Smooth muscle cell (in vitro differentiated cells): ENCODE measurements around the gene TMEM151B. TPM values are rescaled to one million over a fixed set of nuclear protein-coding genes. Genes with fewer than 3 reads are reported as not detected.

Experiments
- DNase-seq: peaks from one replicate; lab custom pipeline; 2025; ENCODE audit not compliant: unreplicated experiment; lab: John Stamatoyannopoulos, UW
- H2AFZ ChIP-seq: fragments of 200-600 bp; sonication (generic); 2 replicates; pipeline ENCODE4 v1.6.0; 2016; ENCODE audit warnings: antibody characterized with exemption, low read depth, mild to moderate bottlenecking
- H3F3A ChIP-seq: fragments of 200-600 bp; sonication (generic); 2 replicates; pipeline ENCODE4 v1.6.0; 2017; ENCODE audit warnings: antibody characterized with exemption, low read depth
- H3K27ac ChIP-seq: fragments of 200-600 bp; sonication (generic); 2 replicates; pipeline ENCODE4 v1.5.1; 2016; ENCODE audit warnings: low read depth, mild to moderate bottlenecking
- H3K27me3 ChIP-seq: fragments of 200-600 bp; sonication (generic); 2 replicates; pipeline ENCODE4 v1.6.1; 2016; ENCODE audit warnings: low read depth, mild to moderate bottlenecking
- H3K36me3 ChIP-seq: fragments of 200-600 bp; sonication (generic); 2 replicates; pipeline ENCODE4 v1.5.1; 2016; ENCODE audit warnings: low read depth
- H3K4me1 ChIP-seq: fragments of 200-600 bp; sonication (generic); 2 replicates; pipeline ENCODE4 v1.5.1; 2016; ENCODE audit warnings: low read depth
- H3K4me2 ChIP-seq: fragments of 200-600 bp; sonication (generic); 2 replicates; pipeline ENCODE4 v1.6.0; 2016; ENCODE audit warnings: mild to moderate bottlenecking
- H3K4me3 ChIP-seq: fragments of 200-600 bp; sonication (generic); 2 replicates; pipeline ENCODE4 v1.5.1; 2016; ENCODE audit warnings: mild to moderate bottlenecking
- H3K79me2 ChIP-seq: fragments of 200-600 bp; sonication (generic); 2 replicates; pipeline ENCODE4 v1.6.0; 2016; ENCODE audit warnings: low read depth, mild to moderate bottlenecking
- H3K9ac ChIP-seq: fragments of 200-600 bp; sonication (generic); 2 replicates; pipeline ENCODE4 v1.6.0; 2016; ENCODE audit warnings: low read depth
- H3K9me3 ChIP-seq: fragments of 200-600 bp; sonication (generic); replicated peaks from 2 replicates; pipeline ENCODE4 v1.5.1; 2016; ENCODE audit warnings: low read depth
- H4K20me1 ChIP-seq: fragments of 200-600 bp; sonication (generic); 2 replicates; pipeline ENCODE4 v1.6.0; 2016; ENCODE audit warnings: low read depth
- WGBS: methylation state at CpG from one replicate; pipeline ENCODE4 v1.1.7; 2016; ENCODE audit warnings: low lambda C conversion rate; 5-methylcytosine and 5-hydroxymethylcytosine counted together
- polyA plus RNA-seq: library from polyadenylated mRNA; unstranded; fragments of >200 nt; fragmentation: Nextera tagmentation; extraction: Ambion mirVana; gene quantifications from 2 replicates; pipeline ENCODE4 v1.2.1, GENCODE V29; 2016
- total RNA-seq: library from RNA; depleted of rRNA; stranded (reverse); fragments of >200 nt; gene quantifications from 2 replicates; pipeline ENCODE4 v1.2.3, GENCODE V29; 2014
- TF ChIP-seq, protein P1 (sequence below): fragments of 200-600 bp; sonication (generic); IDR thresholded peaks from 2 replicates; pipeline ENCODE4 v1.5.1; 2017; ENCODE audit warnings: borderline replicate concordance, mild to moderate bottlenecking, antibody characterized with exemption; ENCODE audit not compliant: insufficient read depth, poor library complexity, severe bottlenecking

Gene TMEM151B
- total and polyA plus RNA-seq, 2 experiments from 2014 or later = not detected

DNA sequence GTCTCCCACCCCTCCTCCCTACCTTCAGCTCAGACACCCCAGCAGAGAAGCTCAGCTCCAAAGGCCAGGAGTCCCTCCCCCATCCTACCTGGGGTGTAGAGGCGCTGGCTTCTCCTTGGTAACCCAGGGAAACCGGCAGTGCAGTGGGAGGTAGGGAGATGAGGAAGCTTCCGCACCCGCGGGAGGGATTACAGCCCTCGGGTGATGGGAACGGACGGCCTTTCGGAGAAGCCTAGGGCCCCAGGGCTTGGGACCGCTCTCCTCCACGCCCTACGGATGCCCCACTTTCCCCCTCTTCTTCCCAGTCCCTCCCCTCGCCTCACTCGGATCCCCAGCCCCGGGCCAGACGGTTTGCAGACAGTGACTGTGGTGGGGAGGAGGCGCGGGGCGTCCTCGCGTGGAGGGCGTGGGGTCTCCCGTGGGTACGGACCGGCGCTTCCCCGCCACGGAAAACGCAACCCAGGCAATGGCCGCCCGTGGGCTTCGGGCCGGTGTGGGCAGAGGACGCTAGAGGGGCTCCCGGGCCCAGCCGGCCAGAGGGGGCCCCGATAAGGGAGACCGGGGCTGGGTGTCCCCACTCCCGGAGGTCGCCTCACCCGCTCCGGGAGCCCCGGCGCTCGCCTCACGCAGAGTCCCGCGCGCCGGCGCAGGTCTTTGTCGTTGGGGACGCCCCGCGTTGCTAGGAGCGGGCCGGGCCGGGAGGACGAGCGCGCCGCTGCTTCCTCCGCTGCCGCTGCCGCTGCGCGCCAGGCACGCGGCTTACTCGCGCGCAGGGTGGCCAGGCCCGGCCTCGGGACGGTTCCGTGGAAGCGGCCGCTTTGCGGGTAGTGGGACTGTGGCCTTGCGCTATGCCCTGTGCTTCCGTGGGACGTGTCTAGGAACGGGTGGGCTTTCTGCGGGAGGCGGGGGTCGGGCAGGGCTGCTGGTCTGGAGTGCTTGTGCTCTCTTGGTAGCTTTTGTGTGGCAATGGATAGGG is 27.1 kb downstream of the TMEM151B start:
- Histone ChIP-seq H3F3A (no peaks in the 10 kb centered on the region), H3K4me2 (peak overlapping the region; percentile 92), H3K9ac (no peak overlapping the region), H3K4me3 (peak overlapping the region; percentile 60), H3K4me1 (peaks cover 4% of the 10 kb centered on the region), H4K20me1 (no peaks in the 10 kb centered on the region), H3K27ac (no peak overlapping the region), H3K36me3 (no peaks in the 10 kb centered on the region), H3K79me2 (no peaks in the 10 kb centered on the region), H2AFZ (no peak overlapping the region), H3K9me3 (no peaks in the 10 kb centered on the region), H3K27me3 (peaks cover 64% of the 10 kb centered on the region)
- WGBS = 2% methylated on average over 74 of the region's 86 CpGs
- TF ChIP-seq, protein P1, sequence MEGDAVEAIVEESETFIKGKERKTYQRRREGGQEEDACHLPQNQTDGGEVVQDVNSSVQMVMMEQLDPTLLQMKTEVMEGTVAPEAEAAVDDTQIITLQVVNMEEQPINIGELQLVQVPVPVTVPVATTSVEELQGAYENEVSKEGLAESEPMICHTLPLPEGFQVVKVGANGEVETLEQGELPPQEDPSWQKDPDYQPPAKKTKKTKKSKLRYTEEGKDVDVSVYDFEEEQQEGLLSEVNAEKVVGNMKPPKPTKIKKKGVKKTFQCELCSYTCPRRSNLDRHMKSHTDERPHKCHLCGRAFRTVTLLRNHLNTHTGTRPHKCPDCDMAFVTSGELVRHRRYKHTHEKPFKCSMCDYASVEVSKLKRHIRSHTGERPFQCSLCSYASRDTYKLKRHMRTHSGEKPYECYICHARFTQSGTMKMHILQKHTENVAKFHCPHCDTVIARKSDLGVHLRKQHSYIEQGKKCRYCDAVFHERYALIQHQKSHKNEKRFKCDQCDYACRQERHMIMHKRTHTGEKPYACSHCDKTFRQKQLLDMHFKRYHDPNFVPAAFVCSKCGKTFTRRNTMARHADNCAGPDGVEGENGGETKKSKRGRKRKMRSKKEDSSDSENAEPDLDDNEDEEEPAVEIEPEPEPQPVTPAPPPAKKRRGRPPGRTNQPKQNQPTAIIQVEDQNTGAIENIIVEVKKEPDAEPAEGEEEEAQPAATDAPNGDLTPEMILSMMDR = no peak
- no peak for DNase-seq

DNA sequence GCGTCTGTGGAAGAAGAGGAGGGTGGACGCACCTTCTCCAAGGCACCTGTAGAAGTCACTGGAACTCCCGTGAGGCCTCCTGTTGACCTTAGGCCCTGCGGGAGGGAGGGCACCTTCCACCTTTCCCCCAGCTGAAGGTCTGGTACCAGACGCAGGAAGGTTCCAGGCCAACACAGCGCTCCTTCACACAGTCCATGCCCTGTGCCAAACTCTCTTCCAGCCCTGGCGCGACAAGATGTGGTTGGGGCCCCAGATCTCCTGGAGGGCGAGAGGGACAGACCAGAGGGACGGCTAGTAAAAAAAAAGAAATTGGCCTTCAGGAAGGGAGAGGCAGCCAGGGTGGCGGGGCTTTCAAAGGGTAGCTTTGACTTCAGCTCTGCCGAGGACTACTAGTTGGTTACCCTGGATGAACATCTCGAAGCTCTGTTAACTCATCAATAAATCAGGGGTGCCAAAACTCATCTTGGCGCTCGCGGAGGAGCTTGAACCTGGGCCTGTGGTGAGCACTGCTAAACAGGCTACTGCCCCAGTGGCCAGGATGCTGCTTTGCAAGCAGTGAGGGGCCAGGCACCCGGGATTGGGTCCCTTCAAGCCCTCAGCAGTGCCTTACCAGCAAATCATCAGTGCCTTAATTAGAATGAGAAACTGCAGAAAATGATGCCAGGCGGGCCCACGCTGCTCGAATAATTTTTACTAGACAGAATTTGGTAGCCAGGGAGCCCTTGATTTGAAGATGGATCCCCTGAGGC is 28.0 kb downstream of the TMEM151B start:
- WGBS = 45% methylated on average over 20 of the region's 20 CpGs
- no peak for DNase-seq
- Histone ChIP-seq H3K9ac (no peak overlapping the region), H3K4me3 (peak overlapping the region; percentile 60), H3K79me2 (no peaks in the 10 kb centered on the region), H3K27ac (no peak overlapping the region), H3F3A (no peaks in the 10 kb centered on the region), H3K4me1 (peaks cover 4% of the 10 kb centered on the region), H4K20me1 (no peaks in the 10 kb centered on the region), H3K27me3 (peaks cover 58% of the 10 kb centered on the region), H3K4me2 (peak overlapping the region; percentile 92), H2AFZ (no peak overlapping the region), H3K36me3 (no peaks in the 10 kb centered on the region), H3K9me3 (no peaks in the 10 kb centered on the region)
- TF ChIP-seq, protein P1 = no peak

DNA sequence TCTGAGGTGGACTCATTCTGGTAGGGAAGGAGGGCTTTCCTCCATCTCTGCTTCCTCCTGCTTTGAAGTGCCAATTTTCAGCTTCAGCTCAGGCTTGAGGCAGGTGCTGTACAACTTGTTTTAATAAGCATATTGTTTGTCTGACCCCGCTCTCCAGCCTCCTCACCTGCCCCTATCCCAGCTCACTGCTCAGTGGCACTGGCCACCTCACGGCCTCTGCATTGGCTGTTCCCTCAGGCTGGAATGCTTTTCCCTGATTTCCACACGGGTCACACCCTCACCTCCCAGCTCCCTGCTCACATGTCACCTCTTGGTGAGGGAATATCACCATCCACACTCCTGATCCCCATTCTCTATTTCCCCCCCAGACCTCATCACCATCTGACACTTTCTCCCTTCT is 28.6 kb downstream of the TMEM151B start:
- 82% methylated on average over 3 of the region's 3 CpGs for WGBS
- TF ChIP-seq, protein P1 = no peak

More for the DNA sequence above, 28.6 kb downstream of the TMEM151B start:
- H3K4me2 ChIP-seq = no peak overlapping the region
- no peak overlapping the region for H3K4me3 ChIP-seq
- H3K27me3 ChIP-seq = peaks cover 52% of the 10 kb centered on the region
- no peak for DNase-seq
- H3K9me3 ChIP-seq = no peaks in the 10 kb centered on the region
- no peak overlapping the region for H2AFZ ChIP-seq
- no peak overlapping the region for H3K27ac ChIP-seq
- H3F3A ChIP-seq = no peaks in the 10 kb centered on the region
- H3K36me3 ChIP-seq = no peaks in the 10 kb centered on the region
- H3K4me1 ChIP-seq = peaks cover 4% of the 10 kb centered on the region
- no peak overlapping the region for H3K9ac ChIP-seq
- no peaks in the 10 kb centered on the region for H4K20me1 ChIP-seq
- H3K79me2 ChIP-seq = no peaks in the 10 kb centered on the region
